Gastroesophageal sphincter (tissue), 3 donors: Measurements from ENCODE around the gene OSR1.

Experiments used
- CTCF ChIP-seq, 4 experiments: fragments of 200-600 bp in 2 of 4; fragments of 450-650 bp in 2 of 4; sonication (generic) in 1 of 4; IDR thresholded peaks; one replicate each; pipeline ENCODE4 v1.5.1; 2017 to 2019; ENCODE audit warnings: antibody characterized with exemption in 4 of 4, mild to moderate bottlenecking in 2 of 4, moderate library complexity in 2 of 4
- POLR2A ChIP-seq, 2 donors: fragments of 450-650 bp; IDR thresholded peaks; one replicate each; pipeline ENCODE4 v1.6.1; 2017; ENCODE audit warnings: antibody characterized with exemption in 2 of 2, mild to moderate bottlenecking in 2 of 2, moderate library complexity in 1 of 2
- POLR2AphosphoS5 ChIP-seq: sonication (generic); formaldehyde crosslinking; IDR thresholded peaks from one replicate; pipeline ENCODE4 v1.6.1; 2017; ENCODE audit warnings: antibody characterized with exemption

- TF ChIP-seq CTCF (IDR thresholded peaks at IDR 0.05), result no peak
- no peak for TF ChIP-seq POLR2AphosphoS5
- no peak for TF ChIP-seq POLR2A (IDR thresholded peaks at IDR 0.05)
Measured at GRCh38 chr2:19320813-19321212, 37.6 kb downstream of the OSR1 start.
